Heart left ventricle (tissue), 16 donors: Measurements from ENCODE around the gene TTC3. TPM values are rescaled to one million over a fixed set of nuclear protein-coding genes. Genes with fewer than 3 reads are reported as not detected.

Experiments used
- ATAC-seq, 4 donors: fragments of 200-7000 bp; cut with Tn5 transposase; one replicate each; pipeline ENCODE4 v1.9.1; 2020 to 2022; ENCODE audit warnings: moderate library complexity in 4 of 4, mild to moderate bottlenecking in 3 of 4, moderate number of reproducible peaks in 1 of 4
- DNase-seq, 5 donors: peaks; one replicate each; pipeline ENCODE4 v3.0.0-alpha.2; 2020
- H3K27ac ChIP-seq, 12 donors: fragments of 200-600 bp; sonication (generic) in 4 of 12; one replicate each; pipeline versions ENCODE4 v1.5.0 to v1.8.0; 2016 to 2022; ENCODE audit warnings: mild to moderate bottlenecking in 2 of 12
- H3K27me3 ChIP-seq, 9 donors: fragments of 200-600 bp; sonication (generic) in 2 of 9; one replicate each; pipeline versions ENCODE4 v1.5.1 to v1.8.0; 2016 to 2022; ENCODE audit warnings: mild to moderate bottlenecking in 3 of 9
- H3K36me3 ChIP-seq, 9 donors: fragments of 200-600 bp; sonication (generic) in 2 of 9; one replicate each; pipeline versions ENCODE4 v1.5.0 to v1.8.0; 2018 to 2022; ENCODE audit warnings: mild to moderate bottlenecking in 2 of 9
- H3K4me1 ChIP-seq, 12 donors: fragments of 200-600 bp; sonication (generic) in 4 of 12; one replicate each; pipeline versions ENCODE4 v1.5.0 to v1.8.0; 2016 to 2022; ENCODE audit warnings: mild to moderate bottlenecking in 3 of 12
- H3K4me3 ChIP-seq, 12 donors: fragments of 200-600 bp; sonication (generic) in 4 of 12; one replicate each; pipeline versions ENCODE4 v1.5.0 to v1.8.0; 2017 to 2022; ENCODE audit warnings: mild to moderate bottlenecking in 9 of 12, moderate library complexity in 4 of 12
- H3K9me3 ChIP-seq, 12 donors: fragments of 200-600 bp; sonication (generic) in 4 of 12; one replicate each; pipeline versions ENCODE4 v1.5.0 to v1.8.0; 2016 to 2022; ENCODE audit warnings: mild to moderate bottlenecking in 1 of 12
- POLR2A ChIP-seq, 2 donors: fragments of 450-650 bp; IDR thresholded peaks; one replicate each; pipeline ENCODE4 v1.6.1; 2017; ENCODE audit warnings: antibody characterized with exemption in 2 of 2, mild to moderate bottlenecking in 2 of 2, moderate library complexity in 2 of 2
- WGBS, 4 donors: extraction: QIAGEN DNeasy Blood & Tissue Kit in 2 of 4; methylation state at CpG; one replicate each; pipeline versions ENCODE4 v1.1.5 to v1.1.7; 2013 to 2018; 5-methylcytosine and 5-hydroxymethylcytosine counted together
- intact Hi-C, 10 donors: fragments of 100-400 bp; cut with DNase I; formaldehyde crosslinking; loops; one replicate each; pipeline versions ENCODE4 v1.11.1 to v1.14.2; 2022
- polyA plus RNA-seq, 2 donors: library from polyadenylated mRNA; stranded (reverse); fragments of 200-250 nt; gene quantifications; one replicate each; pipeline ENCODE4 v1.2.3, GENCODE V29; 2013
- total RNA-seq, 9 donors: library from RNA; depleted of rRNA in 2 of 9; stranded (reverse); fragments of >200 nt in 2 of 9; fragmentation: NEBNext Ultra II Directional in 3 of 9; extraction: Animal tissue kit (Norgen Biotek cat#: 25700) in 3 of 9; gene quantifications; one replicate each; pipeline versions ENCODE4 v1.1.0 to v1.2.4, GENCODE V29; 2016 to 2023
- TF ChIP-seq, protein P1 (sequence below), 12 donors: fragments of 200-600 bp; sonication (generic) in 4 of 12; IDR thresholded peaks; one replicate each; pipeline versions ENCODE4 v1.5.0 to v1.8.0; 2018 to 2022; ENCODE audit warnings: antibody characterized with exemption in 12 of 12, mild to moderate bottlenecking in 5 of 12
- donor health status: ischemic (EF 13 %, LVEDD 7.1; RV severe dilation, severe dysfunction).
- donor health status: healthy with polysubstance abuse.
- donor health status: DM: no; HTN: yes; CAD: no.
- donor health status: DM: no; HTN: no; CAD: no.
- donor health status: ischemic (EF 25% LVEDD 6.9; RV normal size, moderate dysfunction).
- donor health status: ischemic (EF 25% LVEDD 5.7; RV mildly dilated, moderate dysfunction).
- donor health status: healthy.
- donor health status: DM: yes; HTN: yes; CAD: no.
- donor health status: ischemic (EF 35%, LVEDD 5.7; RV mildly dilated, moderate dysfunction).
- donor health status: nonischemic (EF 11% LVEDD 7.7; RV severe dilation, severe dysfunction).
- donor health status: DM: yes; HTN: yes; CAD: no.
- donor health status: PGD.
- donor health status: ischemic (EF 29% LVEDD 5.4; RV normal size, mild dysfunction).
- donor health status: nonischemic (EF 23%, LVEDD 6.1; RV moderate dilation, normal function).

The TTC3 gene
- total and polyA plus RNA-seq, 11 donors, result 15.2 to 72.1 (median 44.5) TPM

DNA sequence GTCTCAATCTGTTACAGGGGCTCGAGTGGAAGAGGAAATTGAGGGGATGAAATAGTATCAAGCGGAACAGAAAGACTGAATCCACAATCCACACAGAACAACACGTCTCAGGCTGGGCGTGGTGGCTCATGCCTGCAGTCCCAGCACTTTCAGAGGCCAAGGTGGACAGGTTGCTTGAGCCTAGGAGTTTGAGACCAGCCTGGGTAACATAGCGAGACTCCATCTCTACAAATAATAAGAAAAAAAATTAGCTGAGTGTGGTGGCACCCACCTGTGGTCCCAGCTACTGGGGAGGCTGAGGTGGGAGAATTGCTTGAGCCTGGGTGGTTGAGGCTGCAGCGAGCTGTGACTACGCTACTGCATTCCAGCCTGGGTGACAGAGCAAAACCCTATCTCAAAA lies 168.4 kb downstream of the TTC3 start:
- no peak for ATAC-seq
- Histone ChIP-seq H3K27me3 (no peaks in the 10 kb centered on the region), H3K9me3 (no peaks in the 10 kb centered on the region), H3K4me3 (no peak overlapping the region), H3K27ac (no peak overlapping the region), H3K4me1 (peaks cover 0 to 24% (median 6%) of the 10 kb centered on the region in 12 donors), H3K36me3 (peaks cover 0 to 51% (median 42%) of the 10 kb centered on the region in 9 donors)
- DNase-seq, result no peak
- intact Hi-C loops, result no loop called here
- TF ChIP-seq, protein P1, sequence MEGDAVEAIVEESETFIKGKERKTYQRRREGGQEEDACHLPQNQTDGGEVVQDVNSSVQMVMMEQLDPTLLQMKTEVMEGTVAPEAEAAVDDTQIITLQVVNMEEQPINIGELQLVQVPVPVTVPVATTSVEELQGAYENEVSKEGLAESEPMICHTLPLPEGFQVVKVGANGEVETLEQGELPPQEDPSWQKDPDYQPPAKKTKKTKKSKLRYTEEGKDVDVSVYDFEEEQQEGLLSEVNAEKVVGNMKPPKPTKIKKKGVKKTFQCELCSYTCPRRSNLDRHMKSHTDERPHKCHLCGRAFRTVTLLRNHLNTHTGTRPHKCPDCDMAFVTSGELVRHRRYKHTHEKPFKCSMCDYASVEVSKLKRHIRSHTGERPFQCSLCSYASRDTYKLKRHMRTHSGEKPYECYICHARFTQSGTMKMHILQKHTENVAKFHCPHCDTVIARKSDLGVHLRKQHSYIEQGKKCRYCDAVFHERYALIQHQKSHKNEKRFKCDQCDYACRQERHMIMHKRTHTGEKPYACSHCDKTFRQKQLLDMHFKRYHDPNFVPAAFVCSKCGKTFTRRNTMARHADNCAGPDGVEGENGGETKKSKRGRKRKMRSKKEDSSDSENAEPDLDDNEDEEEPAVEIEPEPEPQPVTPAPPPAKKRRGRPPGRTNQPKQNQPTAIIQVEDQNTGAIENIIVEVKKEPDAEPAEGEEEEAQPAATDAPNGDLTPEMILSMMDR (IDR thresholded peaks at IDR 0.05), result no peak
- no peak for TF ChIP-seq POLR2A (IDR thresholded peaks at IDR 0.05)
- WGBS, 4 donors, result 78 to 92% (median 87%) methylated on average over 7 of the region's 7 CpGs

DNA sequence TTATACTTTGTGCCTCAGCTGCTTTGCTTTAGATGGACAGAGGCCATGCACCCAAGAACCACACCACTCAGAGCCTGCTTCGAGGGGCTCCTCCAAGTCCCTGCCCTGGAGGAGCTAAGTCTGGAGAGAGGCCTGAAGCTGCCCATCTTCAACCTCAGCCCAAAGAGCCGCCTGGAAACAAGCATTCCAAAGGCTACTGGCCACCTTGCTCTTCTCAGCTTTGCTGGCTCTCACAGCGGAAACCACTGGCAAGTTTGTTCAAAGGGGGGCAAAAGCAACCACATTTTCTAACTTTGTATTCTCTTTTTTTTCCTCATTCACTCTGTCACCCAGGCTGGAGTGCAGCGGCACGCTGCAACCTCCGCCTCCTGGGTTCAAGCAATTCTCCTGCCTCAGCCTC lies 170.9 kb downstream of the TTC3 start:
- TF ChIP-seq, protein P1 (IDR thresholded peaks at IDR 0.05), result no peak
- no peak for TF ChIP-seq POLR2A (IDR thresholded peaks at IDR 0.05)
- intact Hi-C loops, result no loop called here
- WGBS, 4 donors, result 93 to 99% (median 98%) methylated on average over 6 of the region's 6 CpGs
- ATAC-seq, result no peak
- Histone ChIP-seq H3K4me1 (peaks cover 0 to 34% (median 9%) of the 10 kb centered on the region in 12 donors), H3K9me3 (no peaks in the 10 kb centered on the region), H3K36me3 (peaks cover 0 to 27% (median 17%) of the 10 kb centered on the region in 9 donors), H3K27me3 (no peaks in the 10 kb centered on the region), H3K27ac (no peak overlapping the region), H3K4me3 (no peak overlapping the region)
- no peak for DNase-seq

DNA sequence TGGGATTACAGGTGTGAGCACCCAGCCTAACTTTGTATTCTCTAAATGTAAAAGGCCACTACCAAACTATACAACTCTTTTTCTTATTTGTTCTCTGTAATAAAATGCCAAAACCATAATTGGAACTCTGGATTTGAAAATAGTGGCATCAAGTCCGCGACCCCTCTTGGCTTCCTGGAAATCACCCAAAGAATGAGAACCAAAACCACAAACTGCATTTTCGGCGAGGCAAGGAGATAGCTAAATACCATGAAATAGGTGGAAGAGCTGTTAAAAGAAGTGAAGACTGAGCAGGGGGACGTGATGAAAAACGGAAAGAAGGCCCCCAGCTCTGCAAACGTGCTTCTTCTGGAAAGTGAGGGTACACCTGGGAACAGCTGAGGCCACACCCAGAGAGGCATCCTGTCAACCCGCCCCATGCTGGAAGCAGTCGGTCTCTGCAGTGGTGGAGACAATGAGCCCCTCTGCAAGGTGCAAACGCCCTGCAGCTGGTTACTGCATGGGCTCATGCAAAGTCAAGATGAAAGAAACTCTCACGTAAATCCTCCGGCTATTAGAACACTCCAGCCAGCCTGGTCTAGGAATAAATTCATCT lies 171.5 kb downstream of the TTC3 start:
- Histone ChIP-seq H3K36me3 (peaks cover 0 to 21% (median 10%) of the 10 kb centered on the region in 9 donors), H3K9me3 (no peaks in the 10 kb centered on the region), H3K4me1 (peaks cover 0 to 41% (median 14%) of the 10 kb centered on the region in 12 donors), H3K4me3 (no peak overlapping the region), H3K27ac (no peak overlapping the region), H3K27me3 (no peaks in the 10 kb centered on the region)
- DNase-seq (no peak), ATAC-seq (no peak)
- no peak for TF ChIP-seq POLR2A (IDR thresholded peaks at IDR 0.05)
- TF ChIP-seq, protein P1 (IDR thresholded peaks at IDR 0.05), result no peak
- intact Hi-C loops, result no loop called here
- WGBS, 4 donors, result 78 to 89% (median 86%) methylated on average over 12 of the region's 12 CpGs

DNA sequence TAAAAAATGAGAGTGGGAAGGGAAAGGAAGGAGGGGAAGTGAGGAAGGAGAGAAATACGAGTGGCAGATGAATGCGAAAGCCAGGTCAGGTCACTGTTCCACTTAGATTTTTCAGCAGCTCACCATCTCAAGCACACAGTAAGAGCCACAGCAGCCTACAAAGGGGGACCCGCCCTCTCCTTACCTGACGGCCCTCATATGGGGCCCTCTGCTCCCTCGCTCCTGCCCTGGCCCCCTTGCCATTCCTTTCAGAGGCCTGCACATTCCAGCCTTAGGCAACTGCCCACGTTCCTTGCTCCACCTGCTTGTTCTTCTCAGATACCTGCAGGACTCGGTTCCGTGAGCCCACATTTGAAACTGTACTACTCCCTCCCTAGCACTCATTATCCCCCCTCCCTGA lies 172.1 kb downstream of the TTC3 start:
- no peak for DNase-seq
- Histone ChIP-seq H3K36me3 (peaks cover 0 to 15% (median 6%) of the 10 kb centered on the region in 9 donors), H3K27me3 (no peaks in the 10 kb centered on the region), H3K4me1 (peaks cover 0 to 44% (median 15%) of the 10 kb centered on the region in 12 donors), H3K4me3 (no peak overlapping the region), H3K27ac (no peak overlapping the region), H3K9me3 (no peaks in the 10 kb centered on the region)
- TF ChIP-seq POLR2A (IDR thresholded peaks at IDR 0.05), result no peak
- TF ChIP-seq, protein P1 (IDR thresholded peaks at IDR 0.05), result no peak
- ATAC-seq, result no peak
- 91 to 93% (median 92%) methylated on average over 8 of the region's 8 CpGs for WGBS, 4 donors
- intact Hi-C loops, result no loop called here
